CD14-positive monocyte (primary cell): ENCODE measurements around the gene P3H4. TPM values are rescaled to one million over a fixed set of nuclear protein-coding genes. Genes with fewer than 3 reads are reported as not detected.

Experiments
- DNase-seq, 3 donors: peaks; one replicate each; pipeline ENCODE4 v3.0.0-alpha.2; 2011 to 2022
- H2AFZ ChIP-seq: 2 replicates; pipeline ENCODE4 v1.6.0; 2012; ENCODE audit warnings: mild to moderate bottlenecking, low read depth, low read length, inconsistent platforms; ENCODE audit not compliant: insufficient read depth, poor library complexity, severe bottlenecking
- H3K27ac ChIP-seq, 2 donors: 1 replicate in 1 of 2; 2 replicates in 1 of 2; pipeline ENCODE4 v1.5.1; 2012 to 2013; ENCODE audit warnings: low read length in 2 of 2, control low read depth in 1 of 2, inconsistent platforms in 1 of 2, low read depth in 1 of 2, mild to moderate bottlenecking in 1 of 2
- H3K27me3 ChIP-seq, 2 donors: one replicate each; pipeline versions ENCODE4 v1.6.0 to v1.6.1; 2011 to 2013; ENCODE audit warnings: low read length in 2 of 2; ENCODE audit not compliant: control insufficient read depth in 2 of 2, insufficient read depth in 2 of 2
- H3K36me3 ChIP-seq, 2 donors: replicated peaks in 1 of 2; 1 replicate in 1 of 2; 2 replicates in 1 of 2; pipeline versions ENCODE4 v1.5.1 to v1.6.1; 2012 to 2013; ENCODE audit warnings: low read length in 2 of 2, control low read depth in 1 of 2, inconsistent platforms in 1 of 2, mild to moderate bottlenecking in 1 of 2; ENCODE audit not compliant: insufficient read depth in 2 of 2, control insufficient read depth in 1 of 2
- H3K4me1 ChIP-seq, 2 donors: 1 replicate in 1 of 2; 2 replicates in 1 of 2; pipeline versions ENCODE4 v1.5.1 to v1.6.1; 2012 to 2013; ENCODE audit warnings: low read length in 2 of 2, control low read depth in 1 of 2, inconsistent platforms in 1 of 2, mild to moderate bottlenecking in 1 of 2, moderate library complexity in 1 of 2; ENCODE audit not compliant: insufficient read depth in 2 of 2, control insufficient read depth in 1 of 2
- H3K4me2 ChIP-seq: replicated peaks from 2 replicates; pipeline ENCODE3; 2012; ENCODE audit warnings: low read length, moderate library complexity, mild to moderate bottlenecking; ENCODE audit not compliant: poor library complexity, severe bottlenecking; ENCODE audit errors: extremely low read depth
- H3K4me3 ChIP-seq, 3 experiments: fragments of 200-600 bp in 1 of 3; sonication (generic) in 1 of 3; replicated peaks in 1 of 3; 1 replicate in 2 of 3; 2 replicates in 1 of 3; pipeline ENCODE4 v1.5.1; 2011 to 2013; ENCODE audit warnings: low read length in 3 of 3, mild to moderate bottlenecking in 3 of 3, control low read depth in 2 of 3, low read depth in 2 of 3, inconsistent platforms in 1 of 3, moderate library complexity in 1 of 3
- H3K79me2 ChIP-seq: 2 replicates; pipeline ENCODE4 v1.6.0; 2012; ENCODE audit warnings: mild to moderate bottlenecking, control low read depth, inconsistent platforms, low read length, moderate library complexity; ENCODE audit not compliant: insufficient read depth
- H3K9ac ChIP-seq: 2 replicates; pipeline ENCODE4 v1.6.0; 2017; ENCODE audit warnings: low read length, mild to moderate bottlenecking; ENCODE audit not compliant: insufficient read depth, poor library complexity, severe bottlenecking
- H3K9me3 ChIP-seq, 2 donors: replicated peaks in 1 of 2; 1 replicate in 1 of 2; 2 replicates in 1 of 2; pipeline versions ENCODE4 v1.5.1 to v1.6.1; 2012 to 2013; ENCODE audit warnings: low read length in 2 of 2, control low read depth in 1 of 2; ENCODE audit not compliant: control insufficient read depth in 1 of 2, insufficient read depth in 1 of 2
- H4K20me1 ChIP-seq: 2 replicates; pipeline ENCODE4 v1.6.0; 2012; ENCODE audit warnings: mild to moderate bottlenecking, low read length, control low read depth, moderate library complexity; ENCODE audit not compliant: insufficient read depth
- H3K27ac Mint-ChIP-seq, 7 donors: one replicate each; pipeline ENCODE4 v1.8.0; 2020; ENCODE audit warnings: mild to moderate bottlenecking in 7 of 7, mixed read lengths in 7 of 7, moderate library complexity in 6 of 7, inconsistent platforms in 2 of 7
- H3K27me3 Mint-ChIP-seq, 3 donors: one replicate each; pipeline ENCODE4 v1.8.0; 2021 to 2022; ENCODE audit warnings: low read depth in 3 of 3, mild to moderate bottlenecking in 3 of 3, mixed read lengths in 3 of 3, moderate library complexity in 3 of 3, inconsistent platforms in 1 of 3
- H3K36me3 Mint-ChIP-seq, 2 donors: one replicate each; pipeline ENCODE4 v1.8.0; 2020; ENCODE audit warnings: mixed read lengths in 2 of 2, inconsistent platforms in 1 of 2, mild to moderate bottlenecking in 1 of 2
- H3K4me1 Mint-ChIP-seq: one replicate; pipeline ENCODE4 v1.8.0; 2020; ENCODE audit warnings: mild to moderate bottlenecking, mixed read lengths
- H3K4me3 Mint-ChIP-seq, 2 donors: one replicate each; pipeline ENCODE4 v1.8.0; 2020; ENCODE audit warnings: mild to moderate bottlenecking in 2 of 2, mixed read lengths in 2 of 2, moderate library complexity in 1 of 2
- H3K9me3 Mint-ChIP-seq, 7 donors: one replicate each; pipeline ENCODE4 v1.8.0; 2020 to 2022; ENCODE audit warnings: mixed read lengths in 7 of 7, mild to moderate bottlenecking in 6 of 7, moderate library complexity in 6 of 7, inconsistent platforms in 2 of 7
- CTCF ChIP-seq: fragments of 200-600 bp; IDR thresholded peaks from one replicate; pipeline ENCODE4 v1.8.0; 2022; ENCODE audit warnings: antibody characterized with exemption, mild to moderate bottlenecking
- WGBS: methylation state at CpG from one replicate; pipeline ENCODE4 v1.1.5; 2013; ENCODE audit warnings: missing lambda C conversion rate; ENCODE audit not compliant: insufficient coverage; 5-methylcytosine and 5-hydroxymethylcytosine counted together
- intact Hi-C, 2 donors: fragments of 100-400 bp; cut with micrococcal nuclease; formaldehyde crosslinking; loops; one replicate each; pipeline versions ENCODE4 v1.15.0 to v1.15.1; 2023
- polyA plus RNA-seq, 3 donors: library from polyadenylated mRNA; depleted of rRNA in 1 of 3; unstranded in 2 of 3; stranded (reverse) in 1 of 3; fragments of 300-500 nt in 2 of 3; fragments of >200 nt in 1 of 3; fragmentation: Illumina TruSeq in 2 of 3; gene quantifications; 1 replicate in 2 of 3; 2 replicates in 1 of 3; pipeline ENCODE4 v1.2.3, GENCODE V29; 2012 to 2021

P3H4 gene
- polyA plus RNA-seq, 3 donors = 0.13 to 0.46 (median 0.16) TPM

DNA sequence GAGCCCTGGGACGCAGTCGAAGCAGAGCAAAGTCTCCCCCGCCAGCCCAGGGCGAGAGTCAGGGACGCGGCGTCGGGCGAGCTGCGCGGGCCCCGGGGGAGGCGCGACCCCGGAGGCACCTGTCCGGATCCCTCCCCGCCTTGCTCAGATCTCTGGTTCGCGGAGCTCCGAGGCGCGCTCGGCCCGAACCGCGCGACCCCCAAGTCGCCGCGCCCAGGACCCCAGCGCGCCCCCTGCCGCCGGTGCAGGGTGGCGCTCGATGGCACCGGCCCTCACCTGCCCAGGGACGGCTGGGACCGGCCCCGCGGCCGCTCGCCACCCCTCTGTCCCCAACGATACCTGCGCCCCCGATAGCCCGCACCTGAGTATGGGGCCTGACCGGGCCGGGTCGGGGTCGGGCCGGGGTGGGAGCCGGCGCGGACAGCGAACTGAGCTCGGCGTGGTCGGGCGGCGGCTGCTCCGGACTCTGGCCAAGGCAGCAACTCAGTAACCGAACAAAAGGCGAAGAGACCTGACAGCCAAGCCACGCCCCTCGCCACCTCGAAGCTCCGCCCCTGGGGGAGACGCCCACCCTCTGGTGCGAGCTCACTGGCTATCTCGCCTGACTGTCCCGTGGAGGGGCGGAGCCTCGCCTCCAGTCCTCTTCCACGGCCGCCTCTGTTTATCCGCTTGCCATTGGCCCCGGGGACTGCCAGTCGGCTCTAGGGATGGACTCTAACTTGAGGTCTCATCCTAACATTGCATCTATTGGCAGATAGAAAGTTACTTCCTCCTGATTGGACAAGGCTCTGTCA lies 25.3 kb downstream of the P3H4 start, which contains the start of gene JUP:
JUP (minus strand) TSS at position 485 of the 794 bp plus-strand sequence. CDS start 14,857 bp downstream, outside the sequence.
- Histone ChIP-seq H3K9ac (peak within 1 kb of the TSS; percentile 73), H3K4me3 (peak within 1 kb of the TSS; percentile 50 to 86 (median 62)), H4K20me1 (peaks cover 28% of the 10 kb centered on the region), H3K79me2 (no peaks in the 10 kb centered on the region), H2AFZ (peak within 1 kb of the TSS; percentile 80), H3K4me1 (peaks cover 65 to 69% of the 10 kb centered on the region in 2 donors), H3K27ac (peak within 1 kb of the TSS; percentile 58 to 82), H3K4me2 (peak within 1 kb of the TSS; percentile 92), H3K27me3 (no peaks in the 10 kb centered on the region), H3K9me3 (no peaks in the 10 kb centered on the region), H3K36me3 (no peaks in the 10 kb centered on the region)
- Mint-ChIP-seq H3K4me3 (peak within 1 kb of the TSS; percentile 76 to 90), H3K9me3 (peaks cover 0 to 10% (median 0%) of the 10 kb centered on the region in 7 donors), H3K4me1 (peaks cover 62% of the 10 kb centered on the region), H3K27me3 (peaks cover 22 to 40% (median 24%) of the 10 kb centered on the region in 3 donors), H3K36me3 (peaks cover 2 to 3% of the 10 kb centered on the region in 2 donors), H3K27ac (peak within 1 kb of the TSS in 4 of 7 donors; percentile 6 to 82 (median 58))
- intact Hi-C loops = no loop called here
- peak; percentile 56 for TF ChIP-seq CTCF
- peak; percentile 97 to 98 (median 98) for DNase-seq
- under 1% methylated on average over 76 of the region's 79 CpGs for WGBS

DNA sequence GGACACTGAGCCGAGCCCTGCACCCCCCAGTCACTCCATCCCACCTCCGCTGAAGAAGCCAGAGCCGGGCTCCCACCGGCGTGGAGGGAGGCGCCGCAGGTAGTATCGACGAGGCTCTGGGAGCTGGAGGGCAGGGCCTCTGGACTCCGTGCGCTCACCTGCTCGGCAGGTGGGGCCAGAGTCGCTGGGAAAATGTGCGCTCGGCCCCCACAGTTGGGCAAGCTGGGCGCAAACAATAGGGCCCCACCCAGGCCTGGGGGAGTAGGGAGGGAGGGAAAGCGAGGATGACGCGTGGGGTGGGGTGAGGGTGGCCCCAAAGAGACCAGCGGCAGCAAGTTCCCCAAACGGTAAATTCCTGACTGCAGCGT lies 25.9 kb downstream of the P3H4 start:
- Histone ChIP-seq H3K4me2 (peak overlapping the region; percentile 92), H3K4me3 (peak overlapping the region; percentile 50 to 86 (median 62)), H3K27me3 (no peaks in the 10 kb centered on the region), H3K79me2 (no peaks in the 10 kb centered on the region), H3K9ac (peak overlapping the region; percentile 73), H3K27ac (peak overlapping the region; percentile 58 to 82), H3K4me1 (peaks cover 65 to 69% of the 10 kb centered on the region in 2 donors), H2AFZ (peak overlapping the region; percentile 80), H3K9me3 (no peaks in the 10 kb centered on the region), H4K20me1 (peaks cover 29% of the 10 kb centered on the region), H3K36me3 (no peaks in the 10 kb centered on the region)
- DNase-seq = peak in 1 of 3 donors; percentile 82
- intact Hi-C loops = no loop called here
- peak overlapping the region in 3 of 7 donors; percentile 6 to 82 (median 37) for H3K27ac Mint-ChIP-seq
- peaks cover 0 to 10% (median 0%) of the 10 kb centered on the region in 7 donors for H3K9me3 Mint-ChIP-seq
- WGBS = under 1% methylated on average over 18 of the region's 22 CpGs
- H3K4me1 Mint-ChIP-seq = peaks cover 64% of the 10 kb centered on the region
- H3K36me3 Mint-ChIP-seq = peaks cover 2 to 4% of the 10 kb centered on the region in 2 donors
- TF ChIP-seq CTCF = no peak
- H3K27me3 Mint-ChIP-seq = peaks cover 22 to 40% (median 24%) of the 10 kb centered on the region in 3 donors
- peak overlapping the region; percentile 76 to 90 for H3K4me3 Mint-ChIP-seq
